Upper lobe of left lung (tissue), 6 donors: ENCODE data around the gene CKAP2L. TPM values are rescaled to one million over a fixed set of nuclear protein-coding genes. Genes with fewer than 3 reads are reported as not detected.

Source experiments
- ATAC-seq, 2 donors: fragments of 200-7000 bp; cut with Tn5 transposase; one replicate each; pipeline ENCODE4 v1.9.1; 2022; ENCODE audit warnings: mild to moderate bottlenecking in 2 of 2, moderate library complexity in 2 of 2; ENCODE audit not compliant: low FRiP score in 2 of 2
- DNase-seq, 2 donors: peaks; one replicate each; pipeline ENCODE4 v3.0.0-alpha.2; 2019 to 2020
- H3K27ac ChIP-seq, 4 donors: fragments of 200-600 bp; sonication (generic); one replicate each; pipeline ENCODE4 v1.5.1; 2016 to 2019
- H3K27me3 ChIP-seq, 4 donors: fragments of 200-600 bp; sonication (generic); one replicate each; pipeline ENCODE4 v1.5.1; 2017 to 2019
- H3K36me3 ChIP-seq, 4 donors: fragments of 200-600 bp; sonication (generic); one replicate each; pipeline ENCODE4 v1.5.1; 2016 to 2019
- H3K4me1 ChIP-seq, 4 donors: fragments of 200-600 bp; sonication (generic); one replicate each; pipeline ENCODE4 v1.5.1; 2018 to 2019
- H3K4me3 ChIP-seq, 4 donors: fragments of 200-600 bp; sonication (generic); one replicate each; pipeline ENCODE4 v1.5.1; 2017 to 2019; ENCODE audit warnings: mild to moderate bottlenecking in 2 of 4, moderate library complexity in 1 of 4
- H3K9me3 ChIP-seq, 4 donors: fragments of 200-600 bp; sonication (generic); one replicate each; pipeline ENCODE4 v1.5.1; 2018 to 2019
- CTCF ChIP-seq, 6 experiments: fragments of 450-650 bp in 4 of 6; fragments of 200-600 bp in 2 of 6; sonication (generic) in 2 of 6; IDR thresholded peaks; one replicate each; pipeline ENCODE4 v1.5.1; 2016 to 2019; ENCODE audit warnings: antibody characterized with exemption in 6 of 6
- EP300 ChIP-seq, 4 donors: sonication (generic); formaldehyde crosslinking; IDR thresholded peaks; one replicate each; pipeline ENCODE4 v1.5.1; 2017; ENCODE audit warnings: antibody characterized with exemption in 4 of 4, control low read depth in 2 of 4
- POLR2A ChIP-seq, 4 donors: fragments of 450-650 bp; IDR thresholded peaks; one replicate each; pipeline ENCODE4 v1.5.1; 2016 to 2017; ENCODE audit warnings: antibody characterized with exemption in 4 of 4, mild to moderate bottlenecking in 2 of 4
- POLR2AphosphoS5 ChIP-seq, 2 donors: sonication (generic); formaldehyde crosslinking; IDR thresholded peaks; one replicate each; pipeline ENCODE4 v1.5.1; 2017; ENCODE audit warnings: antibody characterized with exemption in 2 of 2
- WGBS, 2 donors: methylation state at CpG; one replicate each; pipeline ENCODE4 v1.1.5; 2017 to 2018; 5-methylcytosine and 5-hydroxymethylcytosine counted together
- total RNA-seq, 6 donors: library from RNA; depleted of rRNA in 4 of 6; stranded (reverse); fragments of >200 nt in 4 of 6; gene quantifications; one replicate each; pipeline versions ENCODE4 v1.1.0 to v1.2.1, GENCODE V29; 2016 to 2021
- donor health status: DM: no; HTN: no; CAD: no; lungs with moderate emphysema.
- donor health status: DM: no; HTN: yes; CAD: no; lungs with severe emphysema.

Gene CKAP2L
- total RNA-seq, 6 donors from 2014 or later, result 0.49 to 2.3 (median 1.7) TPM

- no peaks in the 10 kb centered on the region for H3K36me3 ChIP-seq
- DNase-seq (peak; percentile 52 to 83), ATAC-seq (peak; percentile 80 to 81)
- peak; percentile 69 to 88 (median 86) for TF ChIP-seq CTCF (IDR thresholded peaks at IDR 0.05)
- TF ChIP-seq POLR2A (IDR thresholded peaks at IDR 0.05), result peak in 1 of 4 donors; percentile 23
- TF ChIP-seq POLR2AphosphoS5 (IDR thresholded peaks at IDR 0.05), result peak in 1 of 2 donors; percentile 22
- no peak for TF ChIP-seq EP300 (IDR thresholded peaks at IDR 0.05)
- H3K27ac ChIP-seq, result peak overlapping the region in 2 of 4 donors; percentile 58 to 66
- WGBS, 2 donors, result 30 to 39% methylated on average over 9 of the region's 9 CpGs
- peaks cover 4 to 30% (median 14%) of the 10 kb centered on the region in 4 donors for H3K4me1 ChIP-seq
- no peaks in the 10 kb centered on the region for H3K27me3 ChIP-seq
- peak overlapping the region in 2 of 4 donors; percentile 10 to 11 for H3K4me3 ChIP-seq
- H3K9me3 ChIP-seq, result no peaks in the 10 kb centered on the region
Observed at GRCh38 chr2:112690853-112691401, 73.5 kb downstream of the CKAP2L start.

- DNase-seq (no peak), ATAC-seq (no peak)
- TF ChIP-seq CTCF (IDR thresholded peaks at IDR 0.05), result no peak
- no peak for TF ChIP-seq POLR2A (IDR thresholded peaks at IDR 0.05)
- no peak for TF ChIP-seq POLR2AphosphoS5 (IDR thresholded peaks at IDR 0.05)
- TF ChIP-seq EP300 (IDR thresholded peaks at IDR 0.05), result no peak
- peaks cover 4 to 33% (median 23%) of the 10 kb centered on the region in 4 donors for H3K4me1 ChIP-seq
- no peak overlapping the region for H3K27ac ChIP-seq
- H3K36me3 ChIP-seq, result no peaks in the 10 kb centered on the region
- no peaks in the 10 kb centered on the region for H3K27me3 ChIP-seq
- no peaks in the 10 kb centered on the region for H3K9me3 ChIP-seq
- WGBS, 2 donors, result 89 to 91% methylated on average over 11 to 14 of the region's 14 CpGs
- H3K4me3 ChIP-seq, result no peak overlapping the region
Observed at GRCh38 chr2:112688086-112688880, 76.1 kb downstream of the CKAP2L start.

DNA sequence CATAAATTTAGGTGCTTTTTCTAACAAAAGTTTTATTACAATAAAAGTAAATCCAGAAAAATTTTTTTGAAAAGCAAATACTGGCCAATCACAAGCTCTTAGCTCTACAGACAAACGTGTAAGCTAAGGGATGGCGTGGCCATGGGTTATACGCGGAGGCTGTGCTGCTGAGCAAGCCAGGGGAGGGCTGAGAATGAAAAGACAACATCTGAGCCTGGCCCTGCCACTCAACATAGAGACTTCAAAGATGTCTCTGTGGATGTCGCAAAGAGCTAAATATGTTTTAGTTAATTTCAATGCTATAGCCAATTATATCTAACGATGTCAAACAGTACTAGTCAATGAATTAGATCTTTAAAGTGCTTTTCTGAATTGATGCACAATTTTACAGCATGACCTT lies 76.9 kb downstream of the CKAP2L start:
- TF ChIP-seq POLR2AphosphoS5 (IDR thresholded peaks at IDR 0.05), result no peak
- TF ChIP-seq POLR2A (IDR thresholded peaks at IDR 0.05), result no peak
- TF ChIP-seq EP300 (IDR thresholded peaks at IDR 0.05), result no peak
- no peak for TF ChIP-seq CTCF (IDR thresholded peaks at IDR 0.05)
- Histone ChIP-seq H3K36me3 (no peaks in the 10 kb centered on the region), H3K27ac (no peak overlapping the region), H3K4me1 (peaks cover 0 to 32% (median 21%) of the 10 kb centered on the region in 4 donors), H3K9me3 (no peaks in the 10 kb centered on the region), H3K4me3 (no peak overlapping the region), H3K27me3 (no peaks in the 10 kb centered on the region)
- 91 to 92% methylated on average over 6 of the region's 6 CpGs for WGBS, 2 donors
- ATAC-seq (no peak), DNase-seq (no peak)

Other genes with a start within 250 kb of the CKAP2L start
- 10 to 100 TPM in 5 of 6 donors, 1 to 10 TPM in 1; 6.7 to 22.5 (median 14.6) TPM for gene POLR1B, start 222.1 kb downstream of the CKAP2L start, total RNA-seq
- gene CHCHD5, start 180.0 kb downstream of the CKAP2L start, total RNA-seq, result 10 to 100 TPM; 13.6 to 44.9 (median 25.4) TPM
- 100 to 1,000 TPM in 1 of 6 donors, 10 to 100 TPM in 5; 22.9 to 105 (median 51.0) TPM for gene SLC20A1, start 118.7 kb downstream of the CKAP2L start, total RNA-seq
- gene NT5DC4, start 43.6 kb downstream of the CKAP2L start, total RNA-seq, result 1 to 10 TPM in 2 of 6 donors, under 1 TPM in 2, not detected in 2; 0.55 to 5.2 (median 1.0) TPM
- gene IL1A, start 19.9 kb upstream of the CKAP2L start, total RNA-seq, result 1 to 10 TPM in 3 of 6 donors, not detected in 3; 2.5 to 4.7 (median 3.0) TPM
- gene IL1B, start 72.2 kb upstream of the CKAP2L start, total RNA-seq, result 10 to 100 TPM in 3 of 6 donors, 1 to 10 TPM in 2, under 1 TPM in 1; 0.59 to 27.4 (median 9.6) TPM
- gene IL37, start 146.6 kb upstream of the CKAP2L start, total RNA-seq, result under 1 TPM in 1 of 6 donors, not detected in 5; 0.37 TPM
- not detected for gene IL36G, start 213.4 kb upstream of the CKAP2L start, total RNA-seq
- not detected for gene IL36A, start 240.8 kb upstream of the CKAP2L start, total RNA-seq